GM12892 (cell line): ENCODE measurements around the gene RALGPS1.

Experiments
- POLR2A ChIP-seq: IDR thresholded peaks from 2 replicates; pipeline ENCODE4 v1.6.1; 2011; ENCODE audit warnings: low read depth, low read length, control low read depth
- POLR2AphosphoS5 ChIP-seq: IDR thresholded peaks from 2 replicates; pipeline ENCODE4 v1.6.1; 2011; ENCODE audit warnings: low read depth, low read length, control low read depth
- TAF1 ChIP-seq: IDR thresholded peaks from 2 replicates; pipeline ENCODE4 v1.6.1; 2011; ENCODE audit warnings: low read depth, mild to moderate bottlenecking, control low read depth, low read length, borderline replicate concordance

DNA sequence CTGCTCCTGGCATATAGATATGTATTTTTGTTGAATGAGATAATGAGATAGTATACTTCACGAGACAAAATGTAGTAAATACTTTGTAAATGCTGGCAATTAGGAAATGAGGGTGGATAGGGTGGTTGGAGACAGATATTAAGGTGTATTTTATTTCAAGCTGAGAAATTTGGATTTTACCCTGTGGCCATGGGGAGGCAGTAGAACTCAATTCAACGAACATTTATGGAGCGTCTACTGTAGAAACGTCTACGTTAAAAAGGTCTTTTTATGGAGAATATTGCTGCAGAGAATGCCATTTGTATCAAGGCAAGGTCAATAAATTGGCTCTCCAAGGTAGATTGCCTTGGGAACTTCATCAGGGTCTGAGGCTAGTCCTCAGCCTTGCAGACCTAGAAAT lies 21.5 kb upstream of the RALGPS1 start:
- no peak for TF ChIP-seq POLR2A
- TF ChIP-seq POLR2AphosphoS5: no peak
- TF ChIP-seq TAF1: no peak
